Astrocyte of the spinal cord (primary cell): ENCODE data around the gene LAYN.
A peak's percentile ranks its signal among the peaks of the same experiment; 100 is the strongest.

Experiments used
- DNase-seq: peaks from one replicate; pipeline ENCODE4 v3.0.0; 2011; ENCODE audit warnings: low read depth, low spot score
- H3K4me3 ChIP-seq: 2 replicates; pipeline ENCODE4 v1.5.1; 2011; ENCODE audit warnings: low read depth, mild to moderate bottlenecking, low read length, moderate library complexity
- CTCF ChIP-seq: IDR thresholded peaks from 2 replicates; pipeline ENCODE4 v1.5.1; 2012; ENCODE audit warnings: low read depth, mild to moderate bottlenecking, low read length, inconsistent platforms
- in situ Hi-C: cut with HindIII; loops from 2 replicates; pipeline ENCODE4 v1.10.0; 2017; ENCODE audit warnings: low sequenced_read_pairs

Gene LAYN

GRCh38 chr11:111540114-111540936 is at the start of gene LAYN:
Gene LAYN (plus strand): TSS chr11:111540720. CDS start chr11:111540844, 124 bp downstream.
- in situ Hi-C loops: no loop called here
- TF ChIP-seq CTCF: no peak
- peak; percentile 61 for DNase-seq
- H3K4me3 ChIP-seq: peak within 1 kb of the TSS; percentile 67

GRCh38 chr11:111494040-111494439 is 46.5 kb upstream of the LAYN start:
- DNase-seq: no peak
- no peak for TF ChIP-seq CTCF
- in situ Hi-C loops: no loop called here
- no peak overlapping the region for H3K4me3 ChIP-seq

GRCh38 chr11:111499483-111499882 is 41.0 kb upstream of the LAYN start:
- TF ChIP-seq CTCF: no peak
- H3K4me3 ChIP-seq: no peak overlapping the region
- DNase-seq: no peak
- in situ Hi-C loops: no loop called here

- no peak for DNase-seq
- no peak overlapping the region for H3K4me3 ChIP-seq
- in situ Hi-C loops: no loop called here
- no peak for TF ChIP-seq CTCF
These were observed 40.0 kb upstream of the LAYN start for GRCh38 chr11:111500481-111500880.

- no peak for DNase-seq
- no peak overlapping the region for H3K4me3 ChIP-seq
- in situ Hi-C loops: no loop called here
- no peak for TF ChIP-seq CTCF
These were observed 37.9 kb upstream of the LAYN start for GRCh38 chr11:111502611-111503010.

GRCh38 chr11:111510311-111510710 is 30.2 kb upstream of the LAYN start:
- no peak for DNase-seq
- no peak overlapping the region for H3K4me3 ChIP-seq
- in situ Hi-C loops: no loop called here
- TF ChIP-seq CTCF: no peak
